HG02852 (cell line): ENCODE measurements around the gene TBC1D2.

Source experiments
- ATAC-seq: cut with Tn5 transposase; IDR thresholded peaks from one replicate; pipeline ENCODE4 v1.9.1; 2021; ENCODE audit warnings: mild to moderate bottlenecking, moderate library complexity; ENCODE audit not compliant: unreplicated experiment

TBC1D2 gene

DNA sequence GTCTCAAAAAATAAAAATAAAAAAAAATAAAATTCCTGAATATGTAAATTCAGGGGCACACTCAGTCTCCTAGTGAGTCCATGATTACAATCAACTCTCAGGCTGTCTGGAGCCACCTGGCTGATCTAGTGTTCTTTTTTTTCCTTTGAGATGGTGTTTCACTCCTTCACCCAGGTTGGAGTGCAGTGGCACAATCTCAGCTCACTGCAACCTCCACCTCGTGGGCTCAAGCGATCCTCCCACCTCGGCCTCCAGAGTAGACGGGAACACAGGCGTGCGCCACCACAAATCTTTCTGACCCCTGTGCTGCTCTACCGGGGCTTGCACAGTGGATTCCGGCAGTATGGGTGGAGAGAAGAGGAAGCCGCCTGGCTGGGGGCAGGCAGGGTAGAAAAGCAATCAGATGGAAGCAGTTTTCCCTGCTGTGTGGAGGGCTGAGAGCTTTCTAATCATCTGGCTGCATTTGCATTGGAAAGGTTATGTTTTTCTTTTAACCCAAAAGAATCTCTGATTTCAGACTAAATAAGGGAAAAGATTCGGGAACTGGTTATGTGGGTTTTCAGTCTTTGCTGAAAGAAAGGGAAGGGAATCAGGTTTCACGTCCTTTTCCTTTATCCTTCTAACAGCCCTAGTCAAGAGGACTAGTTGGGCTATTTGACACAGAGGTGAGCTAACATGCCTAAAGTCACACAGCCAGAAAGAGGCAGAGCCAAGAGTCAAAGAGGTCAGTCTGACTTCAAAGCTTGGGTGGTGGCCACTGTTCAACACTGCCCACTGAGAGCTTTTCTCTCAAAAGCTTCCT lies 36.7 kb downstream of the TBC1D2 start:
- ATAC-seq: no peak

DNA sequence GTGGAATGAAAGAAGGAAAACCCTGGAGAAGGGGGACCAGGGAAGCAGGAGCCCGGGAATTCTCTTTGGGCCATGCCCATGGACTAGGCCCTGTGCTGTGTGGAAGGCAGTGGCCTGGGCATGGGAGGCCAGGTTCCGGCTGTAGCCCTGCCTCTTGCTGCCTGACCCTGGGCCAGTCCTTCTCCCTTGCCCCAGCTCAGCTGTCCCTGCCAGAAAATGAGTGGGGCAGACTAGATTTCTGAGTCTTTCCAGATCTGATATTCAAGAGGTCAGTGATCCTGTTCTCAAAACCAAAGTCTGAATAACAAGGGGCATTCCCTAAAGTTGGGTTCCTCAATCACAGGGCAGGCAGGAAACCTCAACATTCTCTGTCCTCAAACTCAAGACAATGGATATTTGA lies 38.2 kb downstream of the TBC1D2 start:
- ATAC-seq: no peak

GRCh38 chr9:98216391-98216790 lies 39.1 kb downstream of the TBC1D2 start:
- no peak for ATAC-seq

DNA sequence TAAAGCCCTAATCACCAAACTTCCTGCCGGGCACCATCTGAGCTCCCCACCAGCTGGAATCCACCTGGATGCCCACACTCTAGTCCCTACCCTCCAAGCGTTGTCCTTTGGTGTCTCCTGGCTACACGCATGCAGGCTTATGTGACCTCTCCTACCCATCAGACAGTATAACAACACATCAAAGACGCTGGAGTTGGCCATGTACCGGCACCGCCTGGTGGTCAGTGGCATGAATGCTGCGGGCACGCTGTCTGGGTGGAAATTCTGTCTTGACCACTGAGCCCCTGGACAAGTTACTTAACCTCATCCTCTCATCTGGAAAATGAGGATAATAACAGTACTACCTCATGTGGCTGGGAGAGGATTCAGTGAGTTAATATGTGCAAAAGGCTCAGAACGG lies 39.6 kb downstream of the TBC1D2 start:
- no peak for ATAC-seq

- ATAC-seq: no peak
These were observed 40.2 kb downstream of the TBC1D2 start for GRCh38 chr9:98215271-98215670.

DNA sequence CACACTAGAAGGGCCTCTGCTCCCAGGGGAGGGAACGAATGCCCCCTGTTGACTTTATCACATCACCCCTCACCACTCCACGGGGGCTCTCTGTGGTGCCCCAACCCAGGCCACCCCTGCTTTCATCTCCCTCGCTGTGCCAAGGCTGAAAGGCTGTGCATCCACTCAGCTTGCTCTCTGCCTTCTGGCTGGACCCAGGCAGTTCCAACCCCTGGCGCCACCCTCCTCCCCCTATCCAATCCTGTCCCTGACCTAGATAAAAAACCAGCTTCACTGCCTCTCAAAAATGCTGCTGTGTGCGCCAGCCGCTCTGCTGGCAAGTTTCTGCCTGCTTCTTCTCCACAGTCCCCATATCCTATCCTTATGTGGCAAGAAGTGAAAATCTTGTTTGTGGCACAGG lies 40.6 kb downstream of the TBC1D2 start:
- ATAC-seq: no peak

GRCh38 chr9:98211260-98211659 lies 44.2 kb downstream of the TBC1D2 start:
- ATAC-seq: no peak

DNA sequence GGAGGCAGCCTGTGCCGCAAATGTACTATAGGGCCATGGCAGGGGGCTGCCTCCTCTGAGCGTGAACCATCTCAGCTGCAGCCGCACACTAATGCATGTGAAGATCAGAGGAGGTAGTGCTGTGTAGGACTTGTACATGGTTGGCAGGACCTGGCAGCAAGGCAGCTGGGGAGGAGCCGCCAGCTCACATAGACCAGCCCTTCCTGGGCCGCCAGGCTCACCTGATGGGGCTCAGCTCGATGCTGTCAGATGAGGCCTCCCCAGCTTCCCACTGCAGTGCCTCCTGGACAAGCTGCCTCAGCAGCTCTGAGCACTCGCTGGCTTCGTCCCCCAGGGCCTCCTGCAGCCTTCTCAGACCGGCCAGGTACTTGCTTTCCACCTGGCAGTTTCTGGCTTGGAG lies 45.0 kb downstream of the TBC1D2 start:
- ATAC-seq: no peak

GRCh38 chr9:98209530-98209929 lies 45.9 kb downstream of the TBC1D2 start:
- no peak for ATAC-seq

- no peak for ATAC-seq
These were observed 46.8 kb downstream of the TBC1D2 start for GRCh38 chr9:98208635-98209034.

GRCh38 chr9:98207606-98208005 lies 47.8 kb downstream of the TBC1D2 start:
- ATAC-seq: no peak

- ATAC-seq: no peak
These were observed 48.7 kb downstream of the TBC1D2 start for GRCh38 chr9:98206754-98207153.

DNA sequence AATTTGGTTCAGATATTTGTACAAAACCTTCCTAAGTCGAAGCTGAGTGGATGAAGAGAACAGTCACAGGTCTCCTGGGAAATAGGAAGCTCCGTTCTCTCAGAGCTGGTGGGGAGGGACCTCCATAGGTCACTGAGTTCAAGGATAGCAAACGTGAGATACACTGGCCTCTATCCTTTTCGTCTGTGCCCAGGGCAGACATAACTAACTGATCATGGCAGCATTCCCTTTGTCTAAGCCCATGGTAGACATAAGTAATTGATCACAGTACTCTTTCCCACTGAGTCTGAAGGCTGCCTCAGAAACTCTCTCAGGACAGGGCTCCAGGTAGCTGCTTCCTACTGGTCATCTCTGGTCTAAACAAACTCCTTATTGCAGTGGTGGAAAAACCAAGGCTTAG lies 50.8 kb downstream of the TBC1D2 start:
- no peak for ATAC-seq

DNA sequence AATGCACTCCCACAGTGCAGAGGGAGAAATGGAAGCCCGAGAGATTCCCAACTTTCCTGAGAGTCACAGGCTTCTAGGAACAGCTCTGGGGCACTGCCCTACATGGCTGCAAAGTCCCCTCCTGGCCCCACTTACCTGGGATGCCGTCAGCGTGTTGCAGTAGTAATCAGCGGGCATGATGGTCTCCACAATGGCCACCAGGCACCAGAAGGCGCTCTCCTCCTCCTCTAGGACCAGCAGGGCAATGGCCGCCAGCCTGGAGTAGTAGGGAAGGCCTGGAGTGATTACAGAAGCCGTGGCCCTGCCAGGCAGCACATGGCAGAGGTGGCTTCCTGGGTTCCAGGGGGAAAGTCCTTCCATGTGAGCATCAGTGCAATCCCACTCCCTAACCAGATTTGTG lies 52.3 kb downstream of the TBC1D2 start:
- no peak for ATAC-seq

DNA sequence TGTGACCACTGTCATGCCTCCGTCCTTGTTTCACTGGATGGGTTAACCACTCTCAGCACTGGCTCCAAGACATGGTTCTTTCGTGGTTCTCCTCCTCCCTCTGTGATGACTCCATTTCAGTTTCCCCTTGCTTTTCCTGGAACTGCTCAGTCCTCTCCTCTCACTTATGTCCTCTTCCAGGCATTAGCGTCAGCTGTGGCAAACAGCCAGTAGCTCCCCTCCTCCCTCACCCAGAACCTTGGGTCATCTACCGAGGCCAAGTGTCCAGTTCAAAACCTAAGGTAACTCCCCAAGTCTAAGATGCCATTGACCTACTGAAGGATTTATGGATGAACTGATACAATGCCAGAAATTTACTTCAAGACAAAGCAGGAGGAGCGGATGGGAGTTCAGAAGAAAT lies 53.2 kb downstream of the TBC1D2 start:
- no peak for ATAC-seq

DNA sequence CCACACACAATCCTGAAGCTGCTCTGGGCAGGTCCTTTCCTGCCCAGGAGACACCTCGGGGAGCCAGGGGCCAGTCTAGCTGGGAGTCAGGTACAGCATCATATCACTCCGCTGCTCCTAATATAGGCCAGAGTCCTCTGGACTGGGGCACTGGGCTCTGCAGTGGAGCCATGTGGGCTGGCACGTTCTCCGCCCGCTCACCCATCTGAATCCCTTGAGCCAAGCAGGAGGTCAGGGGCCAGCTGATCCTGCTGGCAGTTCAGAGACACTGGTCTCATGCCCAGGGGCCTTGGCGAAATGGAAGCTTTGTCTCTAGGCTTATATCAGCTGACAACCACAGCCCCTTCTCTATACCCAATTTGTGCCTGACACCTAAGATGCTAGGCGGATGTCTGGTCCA lies 53.7 kb downstream of the TBC1D2 start:
- no peak for ATAC-seq

GRCh38 chr9:98201102-98201501 lies 54.3 kb downstream of the TBC1D2 start:
- ATAC-seq: peak; percentile 84

DNA sequence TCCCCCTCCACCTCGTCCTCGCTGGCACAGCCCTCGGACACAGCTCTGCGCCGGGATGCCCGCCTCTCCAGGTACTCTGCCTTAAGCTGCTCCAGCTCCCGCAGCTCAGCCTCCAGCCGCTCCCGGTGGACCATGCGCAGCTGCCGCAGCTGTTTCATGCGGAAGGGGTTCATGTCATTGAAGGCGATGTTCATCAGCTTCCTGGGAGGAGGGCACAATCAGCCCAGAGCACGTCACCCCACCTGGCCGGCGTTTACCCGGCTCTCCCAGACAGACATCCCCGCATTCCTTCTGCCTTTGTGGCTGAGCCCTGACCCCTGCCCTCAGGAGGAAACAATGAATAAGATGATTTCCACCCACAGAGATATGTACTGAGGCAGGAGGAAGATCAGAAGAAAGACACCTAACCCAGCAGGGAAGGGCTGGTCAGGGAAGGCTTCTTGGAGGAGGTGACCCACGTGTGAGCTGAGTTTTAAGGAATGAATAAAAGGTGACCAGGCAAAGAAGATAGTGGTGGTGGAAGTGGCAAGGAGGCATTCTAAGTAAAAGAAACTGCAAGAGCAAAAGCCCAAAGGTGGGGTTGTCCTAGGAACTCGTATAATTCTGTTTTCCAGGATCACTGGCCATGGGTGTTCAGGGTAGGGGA lies 55.9 kb downstream of the TBC1D2 start:
- no peak for ATAC-seq

DNA sequence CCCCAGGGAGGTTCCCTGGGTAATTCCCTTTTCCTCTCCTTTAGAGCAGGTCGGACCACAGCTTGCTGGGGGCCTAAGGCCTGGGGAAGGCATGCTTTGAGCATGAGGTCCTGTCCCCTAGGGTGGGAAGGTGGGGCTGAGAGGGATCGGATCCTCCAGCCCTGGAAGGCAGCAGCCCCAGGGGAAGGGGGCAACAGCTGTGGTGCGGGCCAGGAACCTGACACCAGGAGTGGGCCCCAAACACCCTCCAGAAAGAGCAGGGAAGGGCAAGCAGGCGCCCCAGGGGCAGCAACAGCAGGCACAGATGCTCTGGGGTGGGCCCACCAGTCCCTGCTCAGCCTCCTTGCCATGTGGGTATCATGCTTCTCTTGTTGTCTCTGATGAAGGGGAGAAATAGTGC lies 59.8 kb downstream of the TBC1D2 start:
- no peak for ATAC-seq

DNA sequence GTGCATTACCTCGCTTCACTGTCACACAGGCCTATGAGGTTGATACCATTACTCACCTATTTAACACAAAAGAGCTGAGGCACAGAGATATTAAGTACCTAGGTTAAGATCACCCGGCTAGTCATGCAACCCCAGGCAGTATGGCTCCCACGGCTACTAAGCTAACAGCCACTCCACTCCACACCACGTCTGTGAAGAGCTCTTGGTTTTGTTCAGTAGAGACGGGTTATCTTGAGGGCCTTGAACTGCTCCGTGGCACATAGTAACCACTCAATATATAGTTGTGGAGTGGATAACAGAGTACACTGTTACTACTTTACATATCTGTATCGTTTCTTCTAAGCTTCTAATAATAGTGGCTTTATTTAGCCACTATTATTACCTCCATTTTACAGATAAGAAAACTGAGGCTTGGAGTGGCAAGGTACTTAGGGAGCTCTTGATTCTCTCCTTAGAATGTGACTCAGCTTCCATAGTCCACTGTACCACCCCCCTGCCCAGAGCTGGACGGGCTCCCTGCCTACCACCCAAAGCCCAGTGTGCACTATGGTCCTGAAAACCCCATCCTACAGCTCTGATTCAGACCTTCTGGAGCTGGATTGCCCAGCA lies 62.0 kb downstream of the TBC1D2 start:
- ATAC-seq: no peak

DNA sequence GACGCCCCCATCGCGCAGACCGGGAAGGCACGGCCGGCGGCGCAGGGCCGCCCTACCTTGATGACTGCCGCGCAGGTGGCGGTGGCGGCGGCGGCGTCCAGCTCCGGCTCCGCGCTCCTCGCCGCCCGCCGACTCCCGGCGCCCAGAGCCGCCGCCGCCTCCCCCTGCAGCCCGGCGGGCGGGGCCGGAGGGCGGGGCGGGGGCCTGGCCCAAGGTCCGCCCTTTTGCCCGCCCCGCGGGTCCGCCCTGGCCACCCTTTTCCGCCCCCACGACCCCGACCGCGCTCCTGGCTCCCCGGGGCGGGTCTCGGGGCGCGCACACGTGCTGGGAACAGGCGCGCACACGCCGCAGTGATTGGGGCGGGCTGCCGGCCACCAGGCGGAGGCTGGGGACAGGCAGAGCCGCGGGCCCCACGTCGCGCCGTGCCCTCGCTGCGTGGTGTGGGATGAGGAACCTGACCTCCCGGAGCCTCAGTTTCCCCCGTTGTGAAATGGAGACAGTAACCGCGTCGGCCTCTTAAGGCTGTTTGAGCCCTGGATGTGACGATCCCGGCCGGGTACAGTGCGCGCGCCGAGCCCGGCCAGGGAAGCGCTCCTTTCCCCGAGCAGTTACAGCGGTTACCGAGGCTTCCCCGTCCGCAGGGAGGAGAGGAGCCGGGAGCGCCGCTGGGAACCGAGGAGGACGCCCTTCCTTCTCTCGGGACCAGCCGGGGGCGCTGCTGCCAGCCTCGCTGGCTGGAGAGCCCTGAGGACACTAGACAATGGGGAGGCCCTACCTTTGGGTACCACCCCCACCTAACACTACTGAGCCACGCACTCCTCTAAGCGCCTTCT lies 62.7 kb downstream of the TBC1D2 start, which contains the start of gene CORO2A:
TSS of gene CORO2A (minus strand) at position 135 of the 833 bp plus-strand sequence. CDS start 34,977 bp downstream, outside the sequence.
- ATAC-seq: peak; percentile 74
